ENCODE data around the gene LRCH4. TPM values are rescaled to one million over a fixed set of nuclear protein-coding genes. Genes with fewer than 3 reads are reported as not detected.
A peak's percentile ranks its signal among the peaks of the same experiment; 100 is the strongest.

LRCH4 gene
- total and polyA plus RNA-seq, 9 of the 15 experiments (the other 6 are each of a cell fraction or from before 2014, with no cell fraction given) = 0.06 to 63.3 (median 15.0) TPM

DNA sequence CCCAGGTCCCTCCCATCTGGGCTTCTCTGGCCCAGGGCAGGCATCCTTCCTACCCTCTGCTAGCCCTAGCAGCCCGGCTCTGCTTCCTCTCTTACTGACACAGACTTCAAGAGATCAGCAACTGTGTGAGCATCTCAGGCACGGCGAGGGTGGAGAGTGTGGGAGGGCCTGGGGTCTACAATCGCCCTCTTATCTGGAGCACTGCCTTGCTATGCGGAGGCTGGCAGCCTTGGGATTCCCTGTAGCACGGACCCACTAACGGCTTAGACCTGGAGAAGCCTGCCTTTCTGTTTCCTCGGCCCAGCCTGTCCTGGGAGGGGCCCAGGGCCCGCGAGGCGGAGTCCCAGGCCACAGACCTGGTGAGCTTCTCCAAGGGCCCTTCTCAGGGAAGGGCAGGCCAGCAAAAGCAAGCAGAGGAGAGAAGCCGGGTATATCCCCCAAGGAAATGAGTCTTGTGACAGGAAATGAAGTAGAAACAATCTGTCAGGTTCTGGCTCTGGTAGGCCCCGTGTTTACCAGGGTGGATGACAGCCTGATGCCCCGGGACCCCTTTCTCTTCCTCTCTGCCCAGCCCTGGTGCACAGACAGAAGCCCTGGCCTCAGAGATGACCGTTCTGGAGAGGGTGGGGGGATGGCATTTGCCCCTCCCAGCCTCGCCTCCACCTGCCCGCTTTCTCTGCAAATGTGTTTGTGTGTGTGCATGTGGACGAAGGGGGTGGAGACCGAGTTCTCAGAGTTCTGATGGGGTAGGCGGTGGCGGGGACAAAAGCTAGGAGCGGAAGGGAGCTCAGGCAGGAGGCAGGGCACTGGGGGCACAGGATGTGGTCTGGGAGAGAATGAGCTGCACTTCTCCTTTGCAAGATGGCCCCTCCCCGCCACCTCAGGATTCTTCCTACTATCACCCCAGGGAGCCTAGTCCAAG is 2.5 kb downstream of the LRCH4 start (continued):
- TF ChIP-seq, protein P1, sequence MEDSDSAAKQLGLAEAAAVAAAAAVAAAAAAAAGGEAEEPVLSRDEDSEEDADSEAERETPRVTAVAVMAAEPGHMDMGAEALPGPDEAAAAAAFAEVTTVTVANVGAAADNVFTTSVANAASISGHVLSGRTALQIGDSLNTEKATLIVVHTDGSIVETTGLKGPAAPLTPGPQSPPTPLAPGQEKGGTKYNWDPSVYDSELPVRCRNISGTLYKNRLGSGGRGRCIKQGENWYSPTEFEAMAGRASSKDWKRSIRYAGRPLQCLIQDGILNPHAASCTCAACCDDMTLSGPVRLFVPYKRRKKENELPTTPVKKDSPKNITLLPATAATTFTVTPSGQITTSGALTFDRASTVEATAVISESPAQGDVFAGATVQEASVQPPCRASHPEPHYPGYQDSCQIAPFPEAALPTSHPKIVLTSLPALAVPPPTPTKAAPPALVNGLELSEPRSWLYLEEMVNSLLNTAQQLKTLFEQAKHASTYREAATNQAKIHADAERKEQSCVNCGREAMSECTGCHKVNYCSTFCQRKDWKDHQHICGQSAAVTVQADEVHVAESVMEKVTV (CRISPR knock-in tag; IDR thresholded peaks at IDR 0.05) = no peak
- no peak for TF ChIP-seq MAFF (IDR thresholded peaks at IDR 0.05; ENCODE audit: low read length)
- no peak for TF ChIP-seq ZNF584 (CRISPR knock-in tag; IDR thresholded peaks at IDR 0.05; ENCODE audit: low read depth)
- TF ChIP-seq MAX (CRISPR knock-in tag; IDR thresholded peaks at IDR 0.05) = peak; percentile 24; the same call in 1 of the 2 replicates
- 0 out of 4 replicates have a peak, but pooled peaks of 1 of the 2 experiments have one; percentile 25 for TF ChIP-seq TEAD1 (CRISPR knock-in tag; IDR thresholded peaks at IDR 0.05)
- no peak for TF ChIP-seq RFX5 (IDR thresholded peaks at IDR 0.05; ENCODE audit: low read depth, low read length)
- no peak for TF ChIP-seq CCAR2 (IDR thresholded peaks at IDR 0.05; ENCODE audit: low read depth, low read length)
- no peak for TF ChIP-seq ERF (CRISPR knock-in tag; IDR thresholded peaks at IDR 0.05)
- peak; percentile 20; the same call in 1 of the 2 replicates for TF ChIP-seq TFE3 (CRISPR knock-in tag; IDR thresholded peaks at IDR 0.05)
- TF ChIP-seq KDM1A (IDR thresholded peaks at IDR 0.05) = no peak
- no peak for TF ChIP-seq ZFPM2 (CRISPR knock-in tag; IDR thresholded peaks at IDR 0.05)
- no peak for TF ChIP-seq ZNF589 (CRISPR knock-in tag; IDR thresholded peaks at IDR 0.05; ENCODE audit: low read depth)
- peak; percentile 69 for TF ChIP-seq GABPA (tag; conservative IDR thresholded peaks at IDR 0.05; ENCODE audit: low read depth)
- TF ChIP-seq ZNF175 (CRISPR knock-in tag; IDR thresholded peaks at IDR 0.05; ENCODE audit: low read depth) = 0 out of 2 replicates have a peak, but pooled peaks have one; percentile 47
- TF ChIP-seq TFAP4 (CRISPR knock-in tag; IDR thresholded peaks at IDR 0.05; ENCODE audit: borderline replicate concordance) = 0 out of 2 replicates have a peak, but pooled peaks have one; percentile 31
- TF ChIP-seq LEF1 (IDR thresholded peaks at IDR 0.05) = no peak
- no peak for TF ChIP-seq ZNF408 (CRISPR knock-in tag; IDR thresholded peaks at IDR 0.05; ENCODE audit: low read depth)
- no peak for TF ChIP-seq PRPF4 (IDR thresholded peaks at IDR 0.05; ENCODE audit: insufficient read depth, low read depth, low read length, poor library complexity, severe bottlenecking)
- 0 out of 4 replicates have a peak, but pooled peaks of 1 of the 2 experiments have one; percentile 50 for TF ChIP-seq FOXA3 (CRISPR knock-in tag; conservative IDR thresholded peaks at IDR 0.05 in 1 of 2, IDR thresholded peaks at IDR 0.05 in 1 of 2)

Data from K562 (cell line).